NOMO-1 treated with dmso at 0.1 percent for 144 hours (cell line): ENCODE results near the gene CCDC136.
A peak's percentile ranks its signal among the peaks of the same experiment; 100 is the strongest.

ENCODE experiments used
- DNase-seq: peaks from one replicate; lab custom pipeline; 2025; ENCODE audit not compliant: unreplicated experiment; lab: John Stamatoyannopoulos, UW

Gene CCDC136

GRCh38 chr7:128791121-128791971, at the start of gene CCDC136:
TSS of gene CCDC136 (plus strand) at chr7:128791968. CDS start at chr7:128792412, 444 bp downstream.
- peak; percentile 21 for DNase-seq

GRCh38 chr7:128742206-128742605, 49.6 kb upstream of the CCDC136 start:
- no peak for DNase-seq

GRCh38 chr7:128743112-128743772, 48.5 kb upstream of the CCDC136 start:
- no peak for DNase-seq

GRCh38 chr7:128744366-128744905, 47.3 kb upstream of the CCDC136 start:
- no peak for DNase-seq

- no peak for DNase-seq
Observed at GRCh38 chr7:128745706-128746105, 46.1 kb upstream of the CCDC136 start.

GRCh38 chr7:128747327-128748079, 44.3 kb upstream of the CCDC136 start:
- no peak for DNase-seq

- DNase-seq: no peak
Observed at GRCh38 chr7:128752251-128752650, 39.5 kb upstream of the CCDC136 start.

- DNase-seq: no peak
Observed at GRCh38 chr7:128755075-128755818, 36.5 kb upstream of the CCDC136 start.

GRCh38 chr7:128755819-128756476, 35.8 kb upstream of the CCDC136 start:
- no peak for DNase-seq

- DNase-seq: no peak
Observed at GRCh38 chr7:128757203-128757602, 34.6 kb upstream of the CCDC136 start.

- DNase-seq: no peak
Observed at GRCh38 chr7:128758553-128758952, 33.2 kb upstream of the CCDC136 start.

- DNase-seq: no peak
Observed at GRCh38 chr7:128759242-128759641, 32.5 kb upstream of the CCDC136 start.

- DNase-seq: no peak
Observed at GRCh38 chr7:128763541-128763940, 28.2 kb upstream of the CCDC136 start.

- DNase-seq: no peak
Observed at GRCh38 chr7:128767475-128768110, 24.2 kb upstream of the CCDC136 start.

- DNase-seq: no peak
Observed at GRCh38 chr7:128770233-128770632, 21.5 kb upstream of the CCDC136 start.

GRCh38 chr7:128773604-128774003, 18.2 kb upstream of the CCDC136 start:
- no peak for DNase-seq

- DNase-seq: no peak
Observed at GRCh38 chr7:128774029-128774689, 17.6 kb upstream of the CCDC136 start.

- no peak for DNase-seq
Observed at GRCh38 chr7:128774921-128775320, 16.8 kb upstream of the CCDC136 start.
